ENCODE data around the gene PTPRK. TPM values are rescaled to one million over a fixed set of nuclear protein-coding genes. Genes with fewer than 3 reads are reported as not detected.

PTPRK gene
- total and polyA plus RNA-seq, 2 experiments from 2014 or later, result 26.9 to 56.4 TPM

DNA sequence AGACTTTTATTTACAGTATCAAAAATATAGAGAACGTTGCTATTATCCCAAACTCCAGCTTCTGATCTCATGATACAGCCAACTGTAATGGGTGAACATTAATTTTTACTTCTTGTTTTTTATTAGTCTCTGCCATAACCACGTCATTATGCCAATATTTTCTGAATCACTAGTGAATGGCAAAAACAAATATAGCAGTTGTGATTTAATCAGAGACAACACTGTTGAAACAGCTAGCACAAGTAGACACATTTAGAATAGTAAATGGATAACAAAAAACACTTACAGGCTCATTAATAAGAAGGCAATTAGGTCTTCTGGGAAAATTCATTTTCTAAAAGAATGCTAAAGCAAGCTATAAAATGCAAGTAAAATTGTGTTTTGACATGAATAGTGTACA is 8.1 kb downstream of the PTPRK start:
- TF ChIP-seq ZNF331 (CRISPR knock-in tag; IDR thresholded peaks at IDR 0.05; ENCODE audit: low read depth) (no peak), CREB1 (CRISPR knock-in tag; IDR thresholded peaks at IDR 0.05; ENCODE audit: low read depth) (no peak), STAT1 (IDR thresholded peaks at IDR 0.05; ENCODE audit: unreplicated experiment) (no peak), CTCF (conservative IDR thresholded peaks at IDR 0.05; ENCODE audit: low read depth in 2 of 2) (no peak), REST (IDR thresholded peaks at IDR 0.05; ENCODE audit: unreplicated experiment) (no peak), JUNB (IDR thresholded peaks at IDR 0.05; ENCODE audit: unreplicated experiment) (no peak)
- TF ChIP-seq, protein P1, sequence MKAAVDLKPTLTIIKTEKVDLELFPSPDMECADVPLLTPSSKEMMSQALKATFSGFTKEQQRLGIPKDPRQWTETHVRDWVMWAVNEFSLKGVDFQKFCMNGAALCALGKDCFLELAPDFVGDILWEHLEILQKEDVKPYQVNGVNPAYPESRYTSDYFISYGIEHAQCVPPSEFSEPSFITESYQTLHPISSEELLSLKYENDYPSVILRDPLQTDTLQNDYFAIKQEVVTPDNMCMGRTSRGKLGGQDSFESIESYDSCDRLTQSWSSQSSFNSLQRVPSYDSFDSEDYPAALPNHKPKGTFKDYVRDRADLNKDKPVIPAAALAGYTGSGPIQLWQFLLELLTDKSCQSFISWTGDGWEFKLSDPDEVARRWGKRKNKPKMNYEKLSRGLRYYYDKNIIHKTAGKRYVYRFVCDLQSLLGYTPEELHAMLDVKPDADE (IDR thresholded peaks at IDR 0.05), result no peak
- Mint-ChIP-seq H3K4me3 (no peak overlapping the region), H3K27me3 (ENCODE audit: insufficient read depth, low read depth, poor library complexity) (no peaks in the 10 kb centered on the region), H3K36me3 (ENCODE audit: low read depth) (no peaks in the 10 kb centered on the region), H3K4me1 (peaks cover 41% of the 10 kb centered on the region), H3K27ac (no peak overlapping the region), H3K9me3 (no peaks in the 10 kb centered on the region)
- Histone ChIP-seq H3F3A (replicated peaks; ENCODE audit: low read depth) (no peaks in the 10 kb centered on the region), H3K27me3 (ENCODE audit: insufficient read depth) (no peaks in the 10 kb centered on the region), H3K36me3 (ENCODE audit: insufficient read depth) (no peaks in the 10 kb centered on the region), H3K4me2 (no peak overlapping the region), H3K27ac (ENCODE audit: low read depth) (no peak overlapping the region), H2AFZ (no peak overlapping the region), H3K9me2 (ENCODE audit: insufficient read depth) (no peaks in the 10 kb centered on the region), H3K4me3 (no peak overlapping the region), H3K79me2 (replicated peaks; ENCODE audit: insufficient read depth) (peaks cover 100% of the 10 kb centered on the region), H3K4me1 (ENCODE audit: insufficient read depth) (peaks cover 18% of the 10 kb centered on the region), H4K20me1 (replicated peaks; ENCODE audit: insufficient read depth) (peaks cover 25% of the 10 kb centered on the region)
- no peak for ATAC-seq
- DNase-seq (ENCODE audit: low spot score), result no peak

- Histone ChIP-seq H2AFZ (no peak overlapping the region), H3K27ac (ENCODE audit: low read depth) (no peak overlapping the region), H3K79me2 (replicated peaks; ENCODE audit: insufficient read depth) (peaks cover 100% of the 10 kb centered on the region), H3K27me3 (ENCODE audit: insufficient read depth) (no peaks in the 10 kb centered on the region), H3F3A (replicated peaks; ENCODE audit: low read depth) (no peaks in the 10 kb centered on the region), H3K36me3 (ENCODE audit: insufficient read depth) (no peaks in the 10 kb centered on the region), H3K4me1 (ENCODE audit: insufficient read depth) (peaks cover 26% of the 10 kb centered on the region), H4K20me1 (replicated peaks; ENCODE audit: insufficient read depth) (peaks cover 24% of the 10 kb centered on the region), H3K4me2 (no peak overlapping the region), H3K4me3 (no peak overlapping the region), H3K9me2 (ENCODE audit: insufficient read depth) (no peaks in the 10 kb centered on the region)
- H3K36me3 Mint-ChIP-seq (ENCODE audit: low read depth), result no peaks in the 10 kb centered on the region
- no peaks in the 10 kb centered on the region for H3K27me3 Mint-ChIP-seq (ENCODE audit: insufficient read depth, low read depth, poor library complexity)
- ATAC-seq (no peak), DNase-seq (ENCODE audit: low spot score) (no peak)
- peak overlapping the region; percentile 2; the same call in 1 of the 2 replicates for H3K27ac Mint-ChIP-seq
- H3K4me1 Mint-ChIP-seq, result peaks cover 41% of the 10 kb centered on the region
- H3K9me3 Mint-ChIP-seq, result no peaks in the 10 kb centered on the region
- no peak overlapping the region for H3K4me3 Mint-ChIP-seq
- TF ChIP-seq CREB1 (CRISPR knock-in tag; IDR thresholded peaks at IDR 0.05; ENCODE audit: low read depth) (no peak), EZH2phosphoT487 (IDR thresholded peaks at IDR 0.05; ENCODE audit: unreplicated experiment) (no peak), STAT1 (IDR thresholded peaks at IDR 0.05; ENCODE audit: unreplicated experiment) (no peak), EZH2 (IDR thresholded peaks at IDR 0.05; ENCODE audit: low read depth, unreplicated experiment) (no peak), REST (IDR thresholded peaks at IDR 0.05; ENCODE audit: unreplicated experiment) (no peak), NANOG (IDR thresholded peaks at IDR 0.05; ENCODE audit: borderline replicate concordance) (no peak), POLR2AphosphoS5 (IDR thresholded peaks at IDR 0.05; ENCODE audit: low read depth) (no peak), ZNF331 (CRISPR knock-in tag; IDR thresholded peaks at IDR 0.05; ENCODE audit: low read depth) (no peak), CTCF (conservative IDR thresholded peaks at IDR 0.05; ENCODE audit: low read depth in 2 of 2) (no peak)
Measured at GRCh38 chr6:128511506-128511905, 8.9 kb downstream of the PTPRK start.
